Left lung (tissue), 10 donors: Measurements from ENCODE around the gene KIF5C. TPM values are rescaled to one million over a fixed set of nuclear protein-coding genes. Genes with fewer than 3 reads are reported as not detected.

Source experiments
- ATAC-seq: fragments of 200-7000 bp; cut with Tn5 transposase; one replicate; pipeline ENCODE4 v1.9.1; 2020; ENCODE audit warnings: moderate library complexity
- DNase-seq, 4 donors: peaks; one replicate each; pipeline ENCODE4 v3.0.0-alpha.2; 2013 to 2020
- H3K27ac ChIP-seq, 2 donors: fragments of 200-600 bp; sonication (generic) in 1 of 2; one replicate each; pipeline versions ENCODE4 v1.5.0 to v1.8.0; 2020 to 2021
- H3K27me3 ChIP-seq, 2 donors: fragments of 200-600 bp; sonication (generic) in 1 of 2; one replicate each; pipeline versions ENCODE4 v1.5.0 to v1.8.0; 2020 to 2021
- H3K36me3 ChIP-seq, 2 donors: fragments of 200-600 bp; sonication (generic) in 1 of 2; one replicate each; pipeline versions ENCODE4 v1.5.0 to v1.8.0; 2020 to 2021
- H3K4me1 ChIP-seq, 2 donors: fragments of 200-600 bp; one replicate each; pipeline ENCODE4 v1.8.0; 2021
- H3K4me3 ChIP-seq, 2 donors: fragments of 200-600 bp; sonication (generic) in 1 of 2; one replicate each; pipeline versions ENCODE4 v1.5.0 to v1.8.0; 2020 to 2021; ENCODE audit warnings: mild to moderate bottlenecking in 1 of 2
- H3K9me3 ChIP-seq, 2 donors: fragments of 200-600 bp; sonication (generic) in 1 of 2; one replicate each; pipeline versions ENCODE4 v1.5.0 to v1.8.0; 2020 to 2021
- intact Hi-C, 2 donors: fragments of 100-400 bp; cut with DNase I; formaldehyde crosslinking; loops; one replicate each; pipeline versions ENCODE4 v1.11.2 to v1.14.2; 2022
- polyA plus RNA-seq, 6 donors: library from polyadenylated mRNA; unstranded; fragments of 120-200 nt; gene quantifications; one replicate each; pipeline ENCODE4 v1.2.1, GENCODE V29; 2013; ENCODE audit not compliant: insufficient read length in 6 of 6
- total RNA-seq, 2 donors: library from RNA; stranded (reverse); fragmentation: NEBNext Ultra II Directional; extraction: Animal tissue kit (Norgen Biotek cat#: 25700); gene quantifications; one replicate each; pipeline ENCODE4 v1.2.1, GENCODE V29; 2021
- TF ChIP-seq, protein P1 (sequence below), 2 donors: fragments of 200-600 bp; sonication (generic) in 1 of 2; IDR thresholded peaks; one replicate each; pipeline versions ENCODE4 v1.5.0 to v1.8.0; 2021; ENCODE audit warnings: antibody characterized with exemption in 2 of 2
- donor health status: DM: no; HTN: yes; CAD: no.
- donor health status: DM: no; HTN: no; CAD: no.

Gene KIF5C
- total and polyA plus RNA-seq, 8 donors, result 0.92 to 27.4 (median 20.3) TPM

DNA sequence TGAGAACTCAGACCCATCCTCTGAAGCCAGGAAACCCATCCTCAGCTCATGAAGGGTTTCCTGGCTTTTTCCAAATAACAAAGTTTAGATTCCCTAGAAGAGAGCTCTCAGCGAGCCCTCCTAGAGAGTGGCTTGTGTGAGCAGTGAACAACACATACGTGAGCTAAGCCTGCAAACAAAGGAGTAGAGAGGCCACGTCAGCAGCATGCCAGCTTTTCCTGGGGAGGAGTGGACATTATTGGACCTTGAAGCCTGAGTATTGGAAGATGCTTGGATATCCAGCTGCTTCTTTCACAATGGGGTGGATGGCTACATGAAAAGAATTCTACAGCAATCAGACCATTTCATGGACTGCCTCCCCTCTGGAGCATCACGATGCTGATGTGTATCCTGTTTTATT, 21.1 kb downstream of the KIF5C start:
- DNase-seq, result no peak
- H3K36me3 ChIP-seq, result no peaks in the 10 kb centered on the region
- H3K4me3 ChIP-seq, result no peak overlapping the region
- intact Hi-C loops, result no loop called here
- H3K27ac ChIP-seq, result no peak overlapping the region
- ATAC-seq, result no peak
- peaks cover 0 to 12% of the 10 kb centered on the region in 2 donors for H3K9me3 ChIP-seq
- H3K4me1 ChIP-seq, result no peaks in the 10 kb centered on the region
- TF ChIP-seq, protein P1, sequence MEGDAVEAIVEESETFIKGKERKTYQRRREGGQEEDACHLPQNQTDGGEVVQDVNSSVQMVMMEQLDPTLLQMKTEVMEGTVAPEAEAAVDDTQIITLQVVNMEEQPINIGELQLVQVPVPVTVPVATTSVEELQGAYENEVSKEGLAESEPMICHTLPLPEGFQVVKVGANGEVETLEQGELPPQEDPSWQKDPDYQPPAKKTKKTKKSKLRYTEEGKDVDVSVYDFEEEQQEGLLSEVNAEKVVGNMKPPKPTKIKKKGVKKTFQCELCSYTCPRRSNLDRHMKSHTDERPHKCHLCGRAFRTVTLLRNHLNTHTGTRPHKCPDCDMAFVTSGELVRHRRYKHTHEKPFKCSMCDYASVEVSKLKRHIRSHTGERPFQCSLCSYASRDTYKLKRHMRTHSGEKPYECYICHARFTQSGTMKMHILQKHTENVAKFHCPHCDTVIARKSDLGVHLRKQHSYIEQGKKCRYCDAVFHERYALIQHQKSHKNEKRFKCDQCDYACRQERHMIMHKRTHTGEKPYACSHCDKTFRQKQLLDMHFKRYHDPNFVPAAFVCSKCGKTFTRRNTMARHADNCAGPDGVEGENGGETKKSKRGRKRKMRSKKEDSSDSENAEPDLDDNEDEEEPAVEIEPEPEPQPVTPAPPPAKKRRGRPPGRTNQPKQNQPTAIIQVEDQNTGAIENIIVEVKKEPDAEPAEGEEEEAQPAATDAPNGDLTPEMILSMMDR (IDR thresholded peaks at IDR 0.05), result no peak
- H3K27me3 ChIP-seq, result no peaks in the 10 kb centered on the region

DNA sequence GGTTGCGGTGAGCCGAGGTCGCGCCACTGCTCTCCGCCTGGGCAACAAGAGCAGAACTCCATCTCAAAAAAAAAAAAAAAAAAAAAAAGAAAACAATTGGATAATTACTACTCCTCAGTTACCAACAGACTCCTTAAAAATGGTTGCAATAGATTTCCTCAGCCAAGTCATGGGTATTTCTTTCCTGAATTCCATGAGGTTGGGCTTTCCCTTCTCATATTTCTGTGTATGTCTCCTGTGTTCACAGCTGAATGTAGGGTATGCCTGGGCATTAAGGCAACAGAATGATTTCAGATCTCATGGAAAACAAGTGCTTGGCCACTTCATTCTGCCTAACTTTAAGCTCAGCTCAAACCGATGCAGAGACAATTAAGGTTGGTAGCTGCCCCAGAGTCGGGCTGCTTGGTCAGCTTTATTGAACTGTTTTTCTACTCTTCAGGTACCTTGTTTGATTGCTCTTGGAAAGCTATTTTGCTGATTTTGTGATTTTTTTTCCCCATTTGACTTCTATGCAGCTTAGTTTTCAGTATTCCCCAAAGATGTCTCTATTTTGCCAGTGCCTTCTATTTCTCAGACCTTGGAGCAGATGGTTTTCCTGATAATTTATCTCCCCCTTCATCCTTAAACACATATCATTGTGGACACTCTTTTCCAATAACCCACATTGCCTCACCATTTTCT, 24.8 kb downstream of the KIF5C start:
- intact Hi-C loops, result no loop called here
- Histone ChIP-seq H3K4me3 (no peak overlapping the region), H3K36me3 (no peaks in the 10 kb centered on the region), H3K9me3 (no peaks in the 10 kb centered on the region), H3K27me3 (no peaks in the 10 kb centered on the region), H3K27ac (no peak overlapping the region), H3K4me1 (no peaks in the 10 kb centered on the region)
- DNase-seq (no peak), ATAC-seq (no peak)
- TF ChIP-seq, protein P1 (IDR thresholded peaks at IDR 0.05), result no peak

DNA sequence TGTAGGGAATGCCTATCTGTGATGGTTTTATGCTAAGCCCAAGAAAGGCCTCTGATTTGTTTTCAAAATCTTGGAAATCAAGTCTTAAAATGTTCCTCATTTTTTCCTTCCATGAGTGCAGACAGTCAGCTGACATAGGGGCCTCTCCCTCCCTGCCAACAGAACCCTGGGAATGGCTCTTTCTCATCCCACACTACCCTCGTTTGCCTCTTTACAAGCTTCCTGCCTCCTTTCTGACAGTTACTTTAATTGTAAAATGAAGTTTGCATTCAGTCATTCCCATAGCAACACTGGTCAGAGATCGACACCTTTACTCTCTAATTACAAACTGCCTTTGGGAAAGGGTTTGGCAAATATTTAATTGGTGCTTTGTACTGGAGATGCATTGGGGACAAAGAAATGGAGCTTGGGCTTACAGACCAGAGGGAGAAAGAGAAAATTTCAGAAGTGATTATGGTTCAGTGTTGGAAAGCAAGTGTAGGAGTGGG, 25.4 kb downstream of the KIF5C start:
- Histone ChIP-seq H3K9me3 (no peaks in the 10 kb centered on the region), H3K4me3 (no peak overlapping the region), H3K27me3 (no peaks in the 10 kb centered on the region), H3K36me3 (no peaks in the 10 kb centered on the region), H3K27ac (no peak overlapping the region), H3K4me1 (no peaks in the 10 kb centered on the region)
- ATAC-seq, result no peak
- intact Hi-C loops, result no loop called here
- TF ChIP-seq, protein P1 (IDR thresholded peaks at IDR 0.05), result no peak
- DNase-seq, result no peak

DNA sequence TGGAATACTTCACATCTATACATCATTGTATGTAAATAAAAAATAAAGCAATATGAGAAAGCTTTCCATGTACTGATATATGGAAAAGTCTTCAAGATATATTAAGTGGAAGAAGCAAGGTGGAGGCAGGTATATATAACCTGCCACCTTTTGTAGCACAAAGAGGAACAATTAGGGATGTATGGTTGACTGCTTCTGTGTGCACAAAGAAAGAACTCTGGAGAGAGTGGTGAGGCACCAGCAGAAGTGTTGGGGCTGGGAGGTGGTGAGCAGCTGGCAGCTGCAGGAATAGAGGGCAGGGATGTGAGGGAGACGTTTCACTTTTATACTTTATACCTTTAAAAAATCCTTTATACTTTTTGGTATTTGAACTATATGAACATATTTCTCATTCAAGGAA, 26.1 kb downstream of the KIF5C start:
- Histone ChIP-seq H3K27ac (no peak overlapping the region), H3K36me3 (no peaks in the 10 kb centered on the region), H3K27me3 (no peaks in the 10 kb centered on the region), H3K4me1 (no peaks in the 10 kb centered on the region), H3K4me3 (no peak overlapping the region), H3K9me3 (no peaks in the 10 kb centered on the region)
- no peak for DNase-seq
- ATAC-seq, result no peak
- TF ChIP-seq, protein P1 (IDR thresholded peaks at IDR 0.05), result no peak
- intact Hi-C loops, result no loop called here

DNA sequence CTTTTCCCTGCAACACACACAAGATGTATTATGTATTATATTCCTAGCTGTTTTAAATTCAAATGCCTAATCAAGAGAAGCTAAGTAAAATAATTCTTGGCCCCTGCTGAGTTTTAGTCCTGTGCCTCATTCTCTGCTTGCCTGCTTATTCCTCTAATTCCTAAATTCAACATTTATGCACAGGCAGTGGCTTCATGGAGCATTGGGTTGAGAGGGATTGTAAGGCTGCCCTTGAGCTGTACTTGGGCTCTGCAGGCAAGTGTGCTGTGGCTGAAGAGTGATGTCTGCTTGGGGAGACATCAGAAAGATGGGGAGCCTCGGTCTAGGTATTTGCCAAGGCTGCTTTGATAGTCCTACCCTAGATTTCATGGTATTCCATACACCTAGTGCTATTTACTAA, 27.8 kb downstream of the KIF5C start:
- no peak overlapping the region for H3K27ac ChIP-seq
- DNase-seq, result no peak
- peaks cover 0 to 4% of the 10 kb centered on the region in 2 donors for H3K9me3 ChIP-seq
- H3K36me3 ChIP-seq, result no peaks in the 10 kb centered on the region
- no peaks in the 10 kb centered on the region for H3K4me1 ChIP-seq
- TF ChIP-seq, protein P1 (IDR thresholded peaks at IDR 0.05), result no peak
- intact Hi-C loops, result no loop called here
- no peak for ATAC-seq
- H3K4me3 ChIP-seq, result no peak overlapping the region
- no peaks in the 10 kb centered on the region for H3K27me3 ChIP-seq
